Aorta (tissue), 4 donors: ENCODE results near the gene FNDC7. TPM values are rescaled to one million over a fixed set of nuclear protein-coding genes. Genes with fewer than 3 reads are reported as not detected.

Experiments used
- polyA plus RNA-seq, 2 donors: library from polyadenylated mRNA; stranded (reverse); fragments of 200-250 nt; gene quantifications; one replicate each; pipeline ENCODE4 v1.2.3, GENCODE V29; 2013
- total RNA-seq, 2 donors: library from RNA; stranded (reverse); fragmentation: NEBNext Ultra II Directional; extraction: Animal tissue kit (Norgen Biotek cat#: 25700); gene quantifications; one replicate each; pipeline ENCODE4 v1.2.1, GENCODE V29; 2021
- donor health status: healthy with polysubstance abuse.
- donor health status: Bipolar disorder and iron deficiency.
- donor health status: DM: no; HTN: no; CAD: no.
- donor health status: DM: yes; HTN: yes; CAD: no.

FNDC7 gene
- total and polyA plus RNA-seq, 4 donors = 0.15 TPM; not detected in 3

Other genes with a start within 250 kb of the FNDC7 start
- gene EEIG2, start 152.8 kb upstream of the FNDC7 start, total RNA-seq = 10 to 100 TPM; 13.6 to 34.9 TPM
- 10 to 100 TPM in 1 of 2 donors, 1 to 10 TPM in 1; 7.6 to 11.0 TPM for gene EEIG2, start 152.8 kb upstream of the FNDC7 start, polyA plus RNA-seq
- gene HENMT1, start 51.8 kb upstream of the FNDC7 start, total RNA-seq = 1 to 10 TPM; 3.0 to 3.9 TPM
- 1 to 10 TPM; 3.2 to 6.0 TPM for gene HENMT1, start 51.8 kb upstream of the FNDC7 start, polyA plus RNA-seq
- gene PRPF38B, start 20.6 kb upstream of the FNDC7 start, total RNA-seq = 10 to 100 TPM; 41.2 to 45.6 TPM
- gene PRPF38B, start 20.6 kb upstream of the FNDC7 start, polyA plus RNA-seq = 10 to 100 TPM; 24.9 to 43.8 TPM
- 10 to 100 TPM; 56.5 to 67.0 TPM for gene STXBP3, start 33.8 kb downstream of the FNDC7 start, total RNA-seq
- 10 to 100 TPM; 33.4 to 37.5 TPM for gene STXBP3, start 33.8 kb downstream of the FNDC7 start, polyA plus RNA-seq
- under 1 TPM in 1 of 2 donors, not detected in 1; 0.72 TPM for gene AKNAD1, start 144.2 kb downstream of the FNDC7 start, total RNA-seq
- not detected for gene AKNAD1, start 144.2 kb downstream of the FNDC7 start, polyA plus RNA-seq
- gene GPSM2, start 164.1 kb downstream of the FNDC7 start, total RNA-seq = 10 to 100 TPM in 1 of 2 donors, 1 to 10 TPM in 1; 6.2 to 24.1 TPM
- 1 to 10 TPM; 1.2 to 6.3 TPM for gene GPSM2, start 164.1 kb downstream of the FNDC7 start, polyA plus RNA-seq